ENCODE measurements around the gene DNAH2.

DNA sequence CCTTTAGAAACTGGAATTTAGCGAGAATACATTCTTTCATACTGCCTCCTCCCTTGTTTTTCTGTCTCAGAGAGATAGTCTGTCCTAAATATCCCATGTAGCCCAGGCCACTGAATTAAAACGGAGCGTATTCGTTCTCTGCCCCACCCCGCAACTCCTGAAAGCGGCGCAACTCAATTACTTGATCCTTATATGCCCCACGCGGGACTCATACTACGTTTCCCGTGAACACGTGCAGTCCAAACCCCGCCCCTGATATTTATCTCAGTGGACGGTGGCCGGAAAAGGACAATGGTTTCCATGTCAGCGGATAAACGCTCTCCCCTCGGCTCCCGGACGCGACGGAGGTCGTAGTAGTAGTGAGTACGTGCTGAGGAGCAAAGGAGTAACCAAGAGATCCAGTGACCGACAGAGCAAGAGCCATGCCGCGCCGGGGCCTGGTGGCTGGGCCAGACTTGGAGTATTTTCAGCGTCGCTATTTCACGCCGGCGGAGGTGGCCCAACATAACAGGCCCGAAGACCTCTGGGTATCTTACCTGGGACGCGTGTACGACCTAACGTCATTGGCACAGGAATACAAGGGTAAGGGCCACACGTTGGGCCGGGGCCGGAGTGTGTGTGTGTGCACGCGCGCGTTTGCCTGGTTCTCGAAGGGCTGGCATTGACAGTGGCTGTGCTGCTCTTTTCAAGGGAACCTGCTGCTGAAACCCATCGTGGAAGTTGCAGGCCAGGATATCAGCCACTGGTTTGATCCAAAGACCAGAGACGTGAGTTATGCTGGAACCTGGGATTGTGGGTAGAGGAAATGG, 140.4 kb downstream of the DNAH2 start, which contains the start of gene CYB5D1:
- TF ChIP-seq, protein P1, sequence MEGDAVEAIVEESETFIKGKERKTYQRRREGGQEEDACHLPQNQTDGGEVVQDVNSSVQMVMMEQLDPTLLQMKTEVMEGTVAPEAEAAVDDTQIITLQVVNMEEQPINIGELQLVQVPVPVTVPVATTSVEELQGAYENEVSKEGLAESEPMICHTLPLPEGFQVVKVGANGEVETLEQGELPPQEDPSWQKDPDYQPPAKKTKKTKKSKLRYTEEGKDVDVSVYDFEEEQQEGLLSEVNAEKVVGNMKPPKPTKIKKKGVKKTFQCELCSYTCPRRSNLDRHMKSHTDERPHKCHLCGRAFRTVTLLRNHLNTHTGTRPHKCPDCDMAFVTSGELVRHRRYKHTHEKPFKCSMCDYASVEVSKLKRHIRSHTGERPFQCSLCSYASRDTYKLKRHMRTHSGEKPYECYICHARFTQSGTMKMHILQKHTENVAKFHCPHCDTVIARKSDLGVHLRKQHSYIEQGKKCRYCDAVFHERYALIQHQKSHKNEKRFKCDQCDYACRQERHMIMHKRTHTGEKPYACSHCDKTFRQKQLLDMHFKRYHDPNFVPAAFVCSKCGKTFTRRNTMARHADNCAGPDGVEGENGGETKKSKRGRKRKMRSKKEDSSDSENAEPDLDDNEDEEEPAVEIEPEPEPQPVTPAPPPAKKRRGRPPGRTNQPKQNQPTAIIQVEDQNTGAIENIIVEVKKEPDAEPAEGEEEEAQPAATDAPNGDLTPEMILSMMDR (conservative IDR thresholded peaks at IDR 0.05; ENCODE audit: low read depth in 2 of 2): no peak
- no peak for TF ChIP-seq EZH2 (IDR thresholded peaks at IDR 0.05; ENCODE audit: low read depth, unreplicated experiment)
- TF ChIP-seq, protein P2, sequence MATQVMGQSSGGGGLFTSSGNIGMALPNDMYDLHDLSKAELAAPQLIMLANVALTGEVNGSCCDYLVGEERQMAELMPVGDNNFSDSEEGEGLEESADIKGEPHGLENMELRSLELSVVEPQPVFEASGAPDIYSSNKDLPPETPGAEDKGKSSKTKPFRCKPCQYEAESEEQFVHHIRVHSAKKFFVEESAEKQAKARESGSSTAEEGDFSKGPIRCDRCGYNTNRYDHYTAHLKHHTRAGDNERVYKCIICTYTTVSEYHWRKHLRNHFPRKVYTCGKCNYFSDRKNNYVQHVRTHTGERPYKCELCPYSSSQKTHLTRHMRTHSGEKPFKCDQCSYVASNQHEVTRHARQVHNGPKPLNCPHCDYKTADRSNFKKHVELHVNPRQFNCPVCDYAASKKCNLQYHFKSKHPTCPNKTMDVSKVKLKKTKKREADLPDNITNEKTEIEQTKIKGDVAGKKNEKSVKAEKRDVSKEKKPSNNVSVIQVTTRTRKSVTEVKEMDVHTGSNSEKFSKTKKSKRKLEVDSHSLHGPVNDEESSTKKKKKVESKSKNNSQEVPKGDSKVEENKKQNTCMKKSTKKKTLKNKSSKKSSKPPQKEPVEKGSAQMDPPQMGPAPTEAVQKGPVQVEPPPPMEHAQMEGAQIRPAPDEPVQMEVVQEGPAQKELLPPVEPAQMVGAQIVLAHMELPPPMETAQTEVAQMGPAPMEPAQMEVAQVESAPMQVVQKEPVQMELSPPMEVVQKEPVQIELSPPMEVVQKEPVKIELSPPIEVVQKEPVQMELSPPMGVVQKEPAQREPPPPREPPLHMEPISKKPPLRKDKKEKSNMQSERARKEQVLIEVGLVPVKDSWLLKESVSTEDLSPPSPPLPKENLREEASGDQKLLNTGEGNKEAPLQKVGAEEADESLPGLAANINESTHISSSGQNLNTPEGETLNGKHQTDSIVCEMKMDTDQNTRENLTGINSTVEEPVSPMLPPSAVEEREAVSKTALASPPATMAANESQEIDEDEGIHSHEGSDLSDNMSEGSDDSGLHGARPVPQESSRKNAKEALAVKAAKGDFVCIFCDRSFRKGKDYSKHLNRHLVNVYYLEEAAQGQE (IDR thresholded peaks at IDR 0.05; ENCODE audit: unreplicated experiment): no peak
- TF ChIP-seq ZNF114 (CRISPR knock-in tag; IDR thresholded peaks at IDR 0.05): no peak
- peak; percentile 59 for TF ChIP-seq POLR2AphosphoS5 (IDR thresholded peaks at IDR 0.05; ENCODE audit: low read depth)
- no peak for TF ChIP-seq EZH2phosphoT487 (IDR thresholded peaks at IDR 0.05; ENCODE audit: unreplicated experiment)
- no peak for TF ChIP-seq JUNB (IDR thresholded peaks at IDR 0.05; ENCODE audit: unreplicated experiment)

Measured in GM23338 (cell line).